ENCODE data around the gene PDE1A. TPM values are rescaled to one million over a fixed set of nuclear protein-coding genes. Genes with fewer than 3 reads are reported as not detected.

PDE1A gene
- total and polyA plus RNA-seq, 2 of the 4 experiments (the other 2 are of a cell fraction) = 0.24 to 0.90 TPM

DNA sequence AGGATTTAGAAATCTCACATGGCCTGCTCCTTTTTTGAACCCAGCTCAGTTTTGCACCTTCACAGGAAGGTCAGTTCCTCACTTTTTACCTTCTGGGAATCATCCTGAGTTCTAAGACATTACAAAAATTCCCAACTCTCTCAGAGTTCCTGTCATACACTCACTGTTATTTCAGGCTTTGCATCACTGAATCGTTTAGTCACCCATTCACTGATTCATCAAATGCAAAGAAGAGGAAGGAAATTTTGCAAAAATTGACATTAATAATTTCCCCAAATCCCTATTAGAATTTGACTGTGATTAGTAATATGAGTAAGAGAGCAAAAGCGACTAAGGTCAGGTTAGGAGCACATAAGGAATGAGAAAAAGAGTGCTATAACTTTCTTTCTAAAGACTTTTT is 197.5 kb downstream of the PDE1A start:
- no peaks in the 10 kb centered on the region for H3K9me1 ChIP-seq (ENCODE audit: insufficient read depth, low read length)
- no peak overlapping the region; the same call in 1 of the 2 replicates for H3K4me2 ChIP-seq (ENCODE audit: low read depth, low read length)
- no peak overlapping the region for H2BK20ac ChIP-seq (ENCODE audit: low read depth, low read length)
- H3K79me1 ChIP-seq (ENCODE audit: low read depth in 1 of 2, low read length in 2 of 2) = no peaks in the 10 kb centered on the region
- CTCF ChIA-PET = interaction anchor here (0.5 kb wide), 1 partner anchor 148 kb away, joined by 3 read pairs; no protein-coding TSS in a partner anchor
- H4K5ac ChIP-seq (ENCODE audit: low read depth, low read length) = no peak overlapping the region
- H2BK120ac ChIP-seq (ENCODE audit: low read depth, low read length) = no peak overlapping the region
- no peaks in the 10 kb centered on the region for H3K27me3 ChIP-seq (ENCODE audit: control insufficient read depth, insufficient read depth, low read length)
- ATAC-seq (ENCODE audit: low read depth) = no peak
- no peak overlapping the region for H4K8ac ChIP-seq (ENCODE audit: low read depth in 2 of 2, low read length in 2 of 2)
- H2AK5ac ChIP-seq (ENCODE audit: low read depth, low read length) = no peak overlapping the region
- POLR2A ChIA-PET (ENCODE audit: unreplicated experiment) = no interaction called here
- H3K4me1 ChIP-seq (ENCODE audit: control insufficient read depth, insufficient read depth, low read length) = peaks cover 2% of the 10 kb centered on the region; the same call in 1 of the 2 replicates
- H3K4me3 ChIP-seq (ENCODE audit: insufficient read depth, low read depth, low read length) = no peak overlapping the region
- H3K56ac ChIP-seq (ENCODE audit: extremely low read depth, insufficient read depth, low read length) = no peak overlapping the region
- no peaks in the 10 kb centered on the region for H3K9me3 ChIP-seq (ENCODE audit: control insufficient read depth, insufficient read depth, low read length)
- BruUV-seq (replicated peaks) = no TSS peak
- H2BK5ac ChIP-seq (ENCODE audit: low read depth, low read length, poor library complexity, severe bottlenecking) = peak overlapping the region; percentile 70
- no CpG with 5 or more reads among the region's 2 CpGs for WGBS, 2 experiments (ENCODE audit: extremely low coverage in 2 of 2, insufficient read length in 1 of 2)
- DNase-seq = peak; percentile 64
- H3K27ac ChIP-seq (ENCODE audit: insufficient read depth, low read length) = no peak overlapping the region
- no peaks in the 10 kb centered on the region for H4K20me1 ChIP-seq (ENCODE audit: insufficient read depth, low read length)
- H4K91ac ChIP-seq (ENCODE audit: insufficient read depth, low read depth, low read length) = no peak overlapping the region
- dilution Hi-C loops (cut with HindIII; ENCODE audit: low sequenced_read_pairs, unreplicated experiment) = no loop called here
- intact Hi-C loops (cut with micrococcal nuclease) = no loop called here
- TF ChIP-seq CTCF (conservative IDR thresholded peaks at IDR 0.05; ENCODE audit: low read depth, low read length) (no peak), CEBPB (IDR thresholded peaks at IDR 0.05; ENCODE audit: low read depth, low read length) (peak; percentile 68)
- H3K4ac ChIP-seq (ENCODE audit: low read depth, low read length) = no peak overlapping the region
- no peaks in the 10 kb centered on the region for H3K36me3 ChIP-seq (ENCODE audit: control insufficient read depth, insufficient read depth, low read length)
- in situ Hi-C loops (cut with MboI; ENCODE audit: low sequenced_read_pairs) = no loop called here
- H3K9ac ChIP-seq (ENCODE audit: low read depth, low read length) = no peak overlapping the region
- H3K18ac ChIP-seq (ENCODE audit: low read depth, low read length) = no peak overlapping the region
- H2BK15ac ChIP-seq (ENCODE audit: low read depth, low read length) = no peak overlapping the region
- no peak overlapping the region for H3K14ac ChIP-seq (replicated peaks; ENCODE audit: low read depth, low read length)
- no peak overlapping the region for H2AFZ ChIP-seq (replicated peaks; ENCODE audit: low read length, poor library complexity)
- H3K23ac ChIP-seq (ENCODE audit: low read depth, low read length) = no peak overlapping the region
- H2AK9ac ChIP-seq (replicated peaks; ENCODE audit: low read depth, low read length, poor library complexity) = no peak overlapping the region
